Activated B cell treated with CpG ODN at 0.5 μM for 24 hours (primary cell): Measurements from ENCODE around the gene TMEM170B. TPM values are rescaled to one million over a fixed set of nuclear protein-coding genes. Genes with fewer than 3 reads are reported as not detected.

Experiments
- ATAC-seq: fragments of 200-7000 bp; cut with Tn5 transposase; one replicate; pipeline ENCODE4 v1.10.0; 2021; ENCODE audit warnings: low read depth, mild to moderate bottlenecking, moderate library complexity
- CTCF ChIA-PET: fragments of 350-600 bp; sonication (Branson Sonifier 250); formaldehyde crosslinking; loops from one replicate; lab custom pipeline; 2021; ENCODE audit warnings: antibody characterized with exemption; lab: Charles Lee
- POLR2A ChIA-PET: fragments of 350-600 bp; sonication (Branson Sonifier 250); formaldehyde crosslinking; loops from one replicate; lab custom pipeline; 2021; ENCODE audit warnings: antibody characterized with exemption; lab: Charles Lee
- DNase-seq: peaks from one replicate; pipeline ENCODE4 v3.0.0; 2022
- H3K27ac Mint-ChIP-seq: one replicate; pipeline ENCODE4 v1.8.0; 2020; ENCODE audit warnings: mixed read lengths
- H3K27me3 Mint-ChIP-seq: one replicate; pipeline ENCODE4 v1.8.0; 2021; ENCODE audit warnings: mixed read lengths
- H3K36me3 Mint-ChIP-seq: one replicate; pipeline ENCODE4 v1.8.0; 2021; ENCODE audit warnings: low read depth, mixed read lengths
- H3K4me1 Mint-ChIP-seq: one replicate; pipeline ENCODE4 v1.8.0; 2021; ENCODE audit warnings: mixed read lengths
- H3K4me3 Mint-ChIP-seq: one replicate; pipeline ENCODE4 v1.8.0; 2020; ENCODE audit warnings: mild to moderate bottlenecking, mixed read lengths
- H3K9me3 Mint-ChIP-seq: one replicate; pipeline ENCODE4 v1.8.0; 2020; ENCODE audit warnings: mixed read lengths
- intact Hi-C: fragments of 100-400 bp; cut with micrococcal nuclease; formaldehyde crosslinking; loops from one replicate; pipeline ENCODE4 v1.15.1; 2024
- total RNA-seq: library from RNA; stranded (reverse); gene quantifications from 2 replicates; pipeline ENCODE4 v1.2.3, GENCODE V29; 2022
- TF ChIP-seq, protein P1 (sequence below): fragments of 200-600 bp; IDR thresholded peaks from one replicate; pipeline ENCODE4 v1.8.0; 2022; ENCODE audit warnings: antibody characterized with exemption, mild to moderate bottlenecking

Gene TMEM170B
- total RNA-seq, 1 donor from 2014 or later = 2.6 TPM

DNA sequence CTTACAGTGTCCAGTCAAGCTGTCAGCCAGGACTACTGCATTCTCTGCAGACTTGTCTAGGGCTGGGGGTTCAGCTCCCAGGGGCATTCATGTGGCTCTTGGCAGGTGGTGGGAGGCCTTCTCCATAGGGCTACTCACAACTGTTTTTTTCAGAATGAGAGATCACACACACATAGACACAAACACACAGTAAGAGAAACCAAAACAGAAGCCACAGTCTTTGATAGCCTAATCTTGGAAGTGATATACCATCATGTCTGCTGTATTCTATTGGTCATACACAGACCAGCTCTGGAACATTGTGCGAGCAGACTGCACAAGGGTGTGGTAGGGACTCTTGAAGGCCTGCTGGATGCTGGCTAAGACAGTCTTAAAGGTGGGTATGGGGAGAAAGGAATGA, 13.5 kb downstream of the TMEM170B start:
- no peak overlapping the region for H3K4me3 Mint-ChIP-seq
- H3K36me3 Mint-ChIP-seq = no peaks in the 10 kb centered on the region
- DNase-seq = no peak
- intact Hi-C loops = no loop called here
- ATAC-seq = no peak
- no peak overlapping the region for H3K27ac Mint-ChIP-seq
- ChIA-PET POLR2A (interaction anchor here (0.6 kb wide), 2 partner anchors 1796 to 1812 kb away, joined by 4 to 5 read pairs; no protein-coding TSS in a partner anchor), CTCF (no interaction called here)
- H3K4me1 Mint-ChIP-seq = peaks cover 2% of the 10 kb centered on the region
- TF ChIP-seq, protein P1, sequence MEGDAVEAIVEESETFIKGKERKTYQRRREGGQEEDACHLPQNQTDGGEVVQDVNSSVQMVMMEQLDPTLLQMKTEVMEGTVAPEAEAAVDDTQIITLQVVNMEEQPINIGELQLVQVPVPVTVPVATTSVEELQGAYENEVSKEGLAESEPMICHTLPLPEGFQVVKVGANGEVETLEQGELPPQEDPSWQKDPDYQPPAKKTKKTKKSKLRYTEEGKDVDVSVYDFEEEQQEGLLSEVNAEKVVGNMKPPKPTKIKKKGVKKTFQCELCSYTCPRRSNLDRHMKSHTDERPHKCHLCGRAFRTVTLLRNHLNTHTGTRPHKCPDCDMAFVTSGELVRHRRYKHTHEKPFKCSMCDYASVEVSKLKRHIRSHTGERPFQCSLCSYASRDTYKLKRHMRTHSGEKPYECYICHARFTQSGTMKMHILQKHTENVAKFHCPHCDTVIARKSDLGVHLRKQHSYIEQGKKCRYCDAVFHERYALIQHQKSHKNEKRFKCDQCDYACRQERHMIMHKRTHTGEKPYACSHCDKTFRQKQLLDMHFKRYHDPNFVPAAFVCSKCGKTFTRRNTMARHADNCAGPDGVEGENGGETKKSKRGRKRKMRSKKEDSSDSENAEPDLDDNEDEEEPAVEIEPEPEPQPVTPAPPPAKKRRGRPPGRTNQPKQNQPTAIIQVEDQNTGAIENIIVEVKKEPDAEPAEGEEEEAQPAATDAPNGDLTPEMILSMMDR = no peak
- H3K27me3 Mint-ChIP-seq = no peaks in the 10 kb centered on the region
- H3K9me3 Mint-ChIP-seq = no peaks in the 10 kb centered on the region

DNA sequence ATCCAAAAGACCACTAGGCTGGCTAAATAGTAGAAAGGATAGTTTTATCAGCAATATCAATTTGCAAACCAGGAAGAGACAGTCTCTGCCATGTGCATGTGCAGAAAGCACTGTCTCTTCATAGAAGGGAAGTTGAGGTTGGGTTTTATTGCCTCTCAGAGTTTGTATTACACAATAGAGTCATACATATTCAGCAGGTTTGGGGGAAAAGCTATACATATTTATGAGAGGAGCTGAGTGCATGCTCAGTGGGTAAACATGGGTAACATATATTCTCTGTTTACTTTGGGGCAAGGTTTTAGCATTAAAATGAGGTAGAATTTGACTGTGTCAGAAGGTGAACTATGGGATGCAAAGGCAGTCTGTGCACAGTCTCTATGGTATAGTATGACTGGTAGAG, 14.9 kb downstream of the TMEM170B start:
- TF ChIP-seq, protein P1 = no peak
- no peak overlapping the region for H3K27ac Mint-ChIP-seq
- ChIA-PET CTCF (interaction anchor here (1.1 kb wide), 1 partner anchor 18 kb away, joined by 3 read pairs; no protein-coding TSS in a partner anchor), POLR2A (no interaction called here)
- H3K36me3 Mint-ChIP-seq = no peaks in the 10 kb centered on the region
- H3K4me3 Mint-ChIP-seq = no peak overlapping the region
- H3K9me3 Mint-ChIP-seq = no peaks in the 10 kb centered on the region
- intact Hi-C loops = no loop called here
- DNase-seq (no peak), ATAC-seq (no peak)
- peaks cover 3% of the 10 kb centered on the region for H3K4me1 Mint-ChIP-seq
- no peaks in the 10 kb centered on the region for H3K27me3 Mint-ChIP-seq

DNA sequence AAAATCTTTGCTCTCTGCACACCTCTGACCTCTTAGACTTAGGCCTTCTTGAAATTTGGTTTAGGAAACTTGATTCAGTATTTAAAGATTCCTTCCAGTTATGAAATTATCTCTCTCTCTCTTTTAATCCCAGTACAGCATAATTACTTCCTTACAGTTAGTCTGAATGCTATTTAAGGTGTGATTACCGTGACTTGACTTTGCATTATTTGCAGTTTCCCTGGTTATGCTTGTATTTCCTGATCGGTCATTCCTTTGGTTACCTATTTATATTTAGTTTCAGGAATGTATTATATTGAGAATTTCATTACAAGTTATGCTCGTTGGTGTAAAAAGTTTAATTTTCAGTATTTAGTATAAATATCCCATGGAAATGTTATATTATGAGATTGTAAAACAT, 16.3 kb downstream of the TMEM170B start:
- H3K36me3 Mint-ChIP-seq = no peaks in the 10 kb centered on the region
- H3K4me3 Mint-ChIP-seq = no peak overlapping the region
- CTCF ChIA-PET = no interaction called here
- ATAC-seq (no peak), DNase-seq (no peak)
- peaks cover 4% of the 10 kb centered on the region for H3K4me1 Mint-ChIP-seq
- H3K9me3 Mint-ChIP-seq = no peaks in the 10 kb centered on the region
- POLR2A ChIA-PET = no interaction called here
- TF ChIP-seq, protein P1 = no peak
- no peak overlapping the region for H3K27ac Mint-ChIP-seq
- H3K27me3 Mint-ChIP-seq = no peaks in the 10 kb centered on the region
- intact Hi-C loops = no loop called here

DNA sequence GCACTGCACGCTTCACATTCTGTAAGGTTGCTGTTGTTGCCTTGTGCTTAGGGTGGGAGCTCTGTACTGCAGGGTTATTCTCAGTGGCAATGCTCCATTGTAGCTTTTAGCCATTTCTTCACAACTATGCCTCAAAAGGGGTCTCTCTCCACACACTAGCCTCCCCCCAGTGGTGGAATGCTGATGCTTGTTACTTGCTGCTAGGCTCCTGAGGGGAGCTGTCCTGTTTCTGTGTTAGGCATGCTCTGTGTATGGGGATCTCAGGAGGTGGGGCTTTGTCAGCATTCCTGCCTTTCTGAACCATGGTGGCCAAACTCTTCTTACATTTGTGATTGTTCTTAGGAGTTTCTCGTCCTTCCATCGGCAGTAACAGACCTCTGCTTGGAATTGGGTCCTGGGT, 18.8 kb downstream of the TMEM170B start:
- Mint-ChIP-seq H3K36me3 (no peaks in the 10 kb centered on the region), H3K4me3 (no peak overlapping the region), H3K4me1 (peaks cover 4% of the 10 kb centered on the region), H3K27ac (no peak overlapping the region), H3K9me3 (no peaks in the 10 kb centered on the region), H3K27me3 (no peaks in the 10 kb centered on the region)
- CTCF ChIA-PET = no interaction called here
- intact Hi-C loops = no loop called here
- no peak for DNase-seq
- POLR2A ChIA-PET = no interaction called here
- no peak for ATAC-seq
- TF ChIP-seq, protein P1 = no peak

DNA sequence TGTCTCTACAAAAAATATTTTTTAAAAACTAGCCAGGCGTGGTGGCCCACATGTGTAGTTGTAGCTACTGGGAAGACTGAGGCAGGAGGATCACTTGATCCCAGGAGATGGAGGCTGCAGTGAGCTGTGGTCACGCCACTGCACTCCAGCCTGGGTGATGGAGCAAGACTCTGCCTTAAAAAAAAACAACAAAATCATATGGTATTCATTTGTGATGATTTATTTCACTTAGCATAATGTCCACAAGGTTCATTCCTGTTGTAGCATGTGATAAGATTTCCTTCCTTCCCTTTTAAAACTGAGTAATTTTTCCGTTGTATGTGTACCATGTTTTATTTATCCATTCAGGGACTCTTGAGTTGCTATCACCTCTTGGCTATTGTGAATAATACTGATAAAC, 26.2 kb downstream of the TMEM170B start:
- POLR2A ChIA-PET = no interaction called here
- H3K27me3 Mint-ChIP-seq = no peaks in the 10 kb centered on the region
- CTCF ChIA-PET = no interaction called here
- intact Hi-C loops = no loop called here
- no peak overlapping the region for H3K4me3 Mint-ChIP-seq
- H3K4me1 Mint-ChIP-seq = no peaks in the 10 kb centered on the region
- peaks cover 11% of the 10 kb centered on the region for H3K36me3 Mint-ChIP-seq
- no peaks in the 10 kb centered on the region for H3K9me3 Mint-ChIP-seq
- DNase-seq (no peak), ATAC-seq (no peak)
- H3K27ac Mint-ChIP-seq = no peak overlapping the region
- TF ChIP-seq, protein P1 = no peak
